AG09309 (cell line): ENCODE results near the gene DAW1.

ENCODE experiments used
- DNase-seq: peaks from one replicate; pipeline ENCODE4 v3.0.0-alpha.2; 2010; ENCODE audit warnings: low read depth
- H3K4me3 ChIP-seq: 2 replicates; pipeline ENCODE4 v1.5.1; 2011; ENCODE audit warnings: mild to moderate bottlenecking, low read depth, low read length, moderate library complexity; ENCODE audit not compliant: control insufficient read depth
- TF ChIP-seq, protein P1 (sequence below): IDR thresholded peaks from 2 replicates; pipeline ENCODE4 v1.5.1; 2011; ENCODE audit warnings: mild to moderate bottlenecking, low read depth, low read length, inconsistent platforms; ENCODE audit not compliant: insufficient read depth, control insufficient read depth; ENCODE audit errors: missing control alignments

DAW1 gene

DNA sequence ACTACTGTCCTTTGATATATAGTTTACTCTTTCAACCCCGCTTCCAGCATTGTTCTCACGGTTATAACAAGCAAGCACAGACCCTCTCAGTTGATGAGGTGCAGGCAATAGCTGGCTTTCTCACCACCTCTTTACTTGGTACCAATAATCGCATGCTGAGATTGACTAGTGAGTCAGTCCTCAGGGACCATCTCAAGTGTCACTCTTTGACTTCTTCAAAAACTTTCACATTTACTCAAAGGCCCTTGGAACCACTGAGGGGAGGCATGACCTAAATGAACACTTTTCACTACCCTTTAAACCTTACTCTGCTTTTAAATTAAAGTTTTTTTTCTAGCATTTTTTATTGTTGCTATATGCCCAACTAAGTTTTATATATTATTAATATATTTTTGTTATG is 101.8 kb downstream of the DAW1 start:
- DNase-seq = no peak
- TF ChIP-seq, protein P1, sequence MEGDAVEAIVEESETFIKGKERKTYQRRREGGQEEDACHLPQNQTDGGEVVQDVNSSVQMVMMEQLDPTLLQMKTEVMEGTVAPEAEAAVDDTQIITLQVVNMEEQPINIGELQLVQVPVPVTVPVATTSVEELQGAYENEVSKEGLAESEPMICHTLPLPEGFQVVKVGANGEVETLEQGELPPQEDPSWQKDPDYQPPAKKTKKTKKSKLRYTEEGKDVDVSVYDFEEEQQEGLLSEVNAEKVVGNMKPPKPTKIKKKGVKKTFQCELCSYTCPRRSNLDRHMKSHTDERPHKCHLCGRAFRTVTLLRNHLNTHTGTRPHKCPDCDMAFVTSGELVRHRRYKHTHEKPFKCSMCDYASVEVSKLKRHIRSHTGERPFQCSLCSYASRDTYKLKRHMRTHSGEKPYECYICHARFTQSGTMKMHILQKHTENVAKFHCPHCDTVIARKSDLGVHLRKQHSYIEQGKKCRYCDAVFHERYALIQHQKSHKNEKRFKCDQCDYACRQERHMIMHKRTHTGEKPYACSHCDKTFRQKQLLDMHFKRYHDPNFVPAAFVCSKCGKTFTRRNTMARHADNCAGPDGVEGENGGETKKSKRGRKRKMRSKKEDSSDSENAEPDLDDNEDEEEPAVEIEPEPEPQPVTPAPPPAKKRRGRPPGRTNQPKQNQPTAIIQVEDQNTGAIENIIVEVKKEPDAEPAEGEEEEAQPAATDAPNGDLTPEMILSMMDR = no peak
- no peak overlapping the region for H3K4me3 ChIP-seq
